NCI-H510A treated with DMSO at 0.1 percent for 48 hours (cell line): Measurements from ENCODE around the gene CRABP1.
"Not testable (repeated sequence)": the region's sequence is repeated elsewhere in the genome, so short reads cannot be mapped to it uniquely, and the experiment has no call there.

Experiments
- DNase-seq: peaks from one replicate; lab custom pipeline; 2025; lab: John Stamatoyannopoulos, UW

Gene CRABP1

DNA sequence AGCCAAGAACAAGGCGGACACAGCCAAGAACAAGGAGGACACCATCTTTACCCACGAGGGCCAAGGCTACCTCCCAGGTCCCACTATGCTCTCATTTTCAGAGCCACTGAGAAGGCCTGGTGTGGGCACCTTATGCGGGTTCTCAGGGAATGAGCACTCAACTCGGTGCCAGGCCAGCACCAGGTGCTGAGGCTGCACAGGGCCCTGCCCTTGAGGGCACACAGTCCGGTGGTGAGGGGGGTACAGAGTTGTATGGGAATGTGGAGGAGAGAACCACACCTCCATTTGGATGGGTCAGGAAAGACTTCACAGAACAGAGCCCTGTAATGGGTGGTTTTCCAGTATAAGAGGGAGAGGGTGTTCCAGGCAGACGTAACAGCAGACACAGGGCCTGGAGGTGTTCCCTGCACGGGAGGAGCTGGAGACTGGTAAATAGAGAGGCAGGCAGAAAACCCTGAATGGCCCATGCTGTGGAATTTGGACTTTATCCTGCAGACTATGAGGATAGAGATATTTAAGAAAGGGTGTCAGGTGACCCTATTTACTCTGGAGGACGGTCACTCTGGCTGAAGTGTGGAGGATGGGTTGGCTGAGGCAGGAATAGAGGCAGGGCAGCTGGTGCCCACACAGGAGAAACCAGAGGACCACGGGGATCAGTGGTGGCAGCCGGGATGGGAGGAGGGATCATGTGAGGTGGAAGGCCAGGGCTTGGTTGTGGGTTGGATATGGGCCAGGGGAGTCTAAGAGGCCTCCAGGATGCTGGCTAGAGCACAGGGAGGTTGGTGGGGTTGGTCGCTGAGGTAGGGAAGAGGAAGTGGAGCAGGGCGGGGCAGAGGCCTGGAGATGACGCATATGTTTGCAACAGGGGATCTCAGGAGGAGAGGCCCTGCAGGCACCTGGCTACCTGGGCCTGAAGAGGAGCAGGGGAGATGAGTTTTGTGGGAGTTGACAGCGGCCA is 34.6 kb downstream of the CRABP1 start:
- peak; percentile 67 for DNase-seq

DNA sequence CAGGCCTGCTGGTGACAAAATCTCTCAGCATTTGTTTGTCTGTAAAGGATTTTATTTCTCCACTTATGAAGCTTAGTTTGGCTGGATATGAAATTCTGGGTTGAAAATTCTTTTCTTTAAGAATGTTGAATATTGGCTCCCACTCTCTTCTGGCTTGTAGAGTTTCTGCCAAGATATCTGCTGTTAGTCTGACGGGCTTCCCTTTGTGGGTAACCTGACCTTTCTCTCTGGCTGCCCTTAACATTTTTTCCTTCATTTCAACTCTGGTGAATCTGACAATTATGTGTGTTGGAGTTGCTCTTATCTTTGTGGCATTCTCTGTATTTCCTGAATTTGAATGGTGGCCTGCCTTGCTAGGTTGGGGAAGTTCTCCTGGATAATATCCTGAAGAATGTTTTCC is 40.0 kb downstream of the CRABP1 start:
- DNase-seq, result not testable (repeated sequence)

DNA sequence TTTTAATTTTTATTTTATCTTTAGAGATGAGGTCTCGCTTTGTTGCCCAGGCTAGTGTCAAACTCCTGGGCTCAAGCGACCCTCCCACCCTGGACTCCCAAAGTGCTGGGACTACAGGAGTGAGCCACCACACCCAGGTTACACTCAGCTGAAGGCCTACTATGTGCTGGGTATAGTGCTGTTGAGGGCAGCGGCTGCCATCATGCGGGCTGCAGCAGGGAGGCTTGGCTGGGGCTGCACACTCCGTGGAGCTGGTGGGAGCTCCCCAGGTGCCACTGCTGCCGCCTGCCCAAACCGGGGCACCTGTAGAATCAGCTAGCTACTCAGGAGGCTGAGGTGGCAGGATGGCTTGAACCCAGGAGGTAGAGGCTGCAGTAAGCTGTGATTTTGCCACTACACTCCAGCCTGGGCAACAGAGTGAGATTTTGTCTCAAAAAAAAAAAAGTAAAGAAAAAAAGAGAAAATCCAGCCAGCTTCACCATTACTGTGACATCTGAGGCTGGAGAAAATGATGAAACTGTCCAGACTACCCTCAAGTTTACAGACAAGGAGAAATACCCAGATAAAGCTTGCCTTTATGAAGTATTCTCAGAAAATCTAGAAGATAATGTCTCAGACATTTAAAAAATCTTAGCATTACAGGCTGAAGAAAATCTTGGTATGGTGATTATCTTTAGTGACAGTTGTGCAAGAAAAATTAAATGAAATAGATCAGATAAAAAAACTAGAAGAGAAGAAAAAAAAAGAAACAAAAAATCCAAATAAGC is 42.1 kb downstream of the CRABP1 start:
- DNase-seq, result no peak

DNA sequence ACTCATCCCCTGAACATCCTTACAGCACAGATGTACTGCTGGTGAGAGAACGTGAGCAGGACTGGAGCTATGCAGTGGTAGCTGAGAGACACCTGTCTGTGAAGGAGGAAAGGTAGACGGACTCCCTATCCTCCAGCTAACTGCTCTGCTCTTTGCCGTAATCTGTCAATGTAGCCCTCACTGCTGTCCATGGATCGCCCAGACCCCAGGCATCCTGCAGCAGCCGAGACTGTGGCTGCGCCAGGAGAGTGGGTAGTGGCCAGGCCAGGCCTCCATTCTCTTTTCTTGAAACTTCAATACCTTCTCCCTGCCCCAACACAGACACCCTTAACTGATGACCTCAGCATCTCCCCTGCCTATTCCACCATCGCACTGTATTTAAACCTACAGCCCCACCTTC is 44.5 kb downstream of the CRABP1 start:
- no peak for DNase-seq

DNA sequence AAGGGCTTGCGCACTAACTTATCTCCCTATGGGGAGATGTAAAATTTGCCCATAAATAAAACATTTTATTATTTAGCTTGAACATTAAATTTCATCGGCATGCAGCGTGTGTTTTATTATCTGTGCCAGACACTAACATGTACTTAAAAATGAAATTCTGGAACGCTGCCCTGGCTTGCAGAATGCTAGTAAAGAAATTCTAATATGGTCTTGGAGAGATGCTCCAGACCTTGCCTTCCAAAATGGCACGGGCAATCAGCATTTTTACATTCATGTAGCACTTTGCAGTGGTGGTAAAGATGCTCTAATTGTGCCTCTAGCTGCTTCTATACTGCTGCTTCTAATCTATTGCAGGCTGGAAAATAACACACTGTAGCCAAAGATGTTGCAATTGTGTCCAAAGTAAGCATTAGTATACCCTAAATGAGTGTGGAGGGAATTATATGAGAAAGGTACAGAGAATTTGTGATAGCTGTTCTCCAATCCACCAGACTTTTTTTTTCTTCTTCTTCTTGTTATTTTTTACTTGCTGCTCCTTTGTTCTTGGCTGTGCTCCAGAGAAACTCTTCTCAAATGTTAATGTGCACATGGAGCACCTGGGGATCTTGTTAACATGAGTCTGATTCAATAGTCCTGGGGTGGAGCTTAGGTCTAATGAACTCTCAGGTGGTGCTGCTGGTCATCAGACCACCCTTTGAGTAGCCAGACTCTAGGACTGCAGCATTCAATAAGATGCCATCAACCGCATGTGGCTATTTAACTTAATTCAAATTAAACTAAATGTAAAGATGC is 47.3 kb downstream of the CRABP1 start:
- DNase-seq, result peak; percentile 69

GRCh38 chr15:78388865-78389264 is 48.7 kb downstream of the CRABP1 start:
- no peak for DNase-seq

DNA sequence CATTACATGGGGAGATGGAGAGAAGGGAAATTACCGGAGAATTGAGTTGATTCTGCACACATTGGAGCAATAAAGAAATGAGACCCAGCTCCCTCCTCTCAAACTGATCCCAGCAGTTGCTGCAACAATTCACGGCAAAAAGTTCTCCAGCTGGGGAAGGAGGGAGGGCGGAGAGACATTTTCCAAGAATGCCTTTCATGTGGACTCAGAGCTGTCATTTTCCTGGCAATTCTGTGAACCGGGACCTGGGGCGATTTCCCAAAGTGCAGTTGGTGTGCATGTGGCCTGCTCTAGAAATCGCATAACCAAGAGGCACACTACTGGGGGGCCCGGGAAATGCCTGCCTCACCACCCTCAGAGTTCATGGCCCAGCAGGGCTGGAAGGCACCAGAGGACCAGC is 49.2 kb downstream of the CRABP1 start:
- no peak for DNase-seq

GRCh38 chr15:78389738-78390137 is 49.6 kb downstream of the CRABP1 start:
- DNase-seq, result no peak

GRCh38 chr15:78390242-78390641 is 50.1 kb downstream of the CRABP1 start:
- no peak for DNase-seq

DNA sequence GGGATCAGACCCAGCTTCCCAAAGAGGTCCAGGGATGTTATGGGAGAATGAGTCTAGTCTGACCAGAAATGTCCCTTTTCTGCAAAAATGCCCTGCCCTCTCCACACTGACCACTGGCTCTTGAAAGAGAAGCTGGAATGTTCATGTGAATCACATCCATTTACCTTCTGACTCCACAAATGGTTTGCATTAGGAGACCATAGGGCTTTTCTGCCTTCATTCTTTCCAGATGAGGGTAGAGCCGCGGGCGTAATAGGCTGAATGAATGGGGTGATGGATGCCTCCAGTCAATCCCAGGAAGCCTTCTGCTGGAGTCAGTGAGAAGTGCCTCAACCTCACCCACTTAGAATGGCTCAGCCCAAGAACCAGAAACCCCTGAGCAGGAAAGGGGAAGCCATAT is 50.7 kb downstream of the CRABP1 start:
- DNase-seq, result no peak

DNA sequence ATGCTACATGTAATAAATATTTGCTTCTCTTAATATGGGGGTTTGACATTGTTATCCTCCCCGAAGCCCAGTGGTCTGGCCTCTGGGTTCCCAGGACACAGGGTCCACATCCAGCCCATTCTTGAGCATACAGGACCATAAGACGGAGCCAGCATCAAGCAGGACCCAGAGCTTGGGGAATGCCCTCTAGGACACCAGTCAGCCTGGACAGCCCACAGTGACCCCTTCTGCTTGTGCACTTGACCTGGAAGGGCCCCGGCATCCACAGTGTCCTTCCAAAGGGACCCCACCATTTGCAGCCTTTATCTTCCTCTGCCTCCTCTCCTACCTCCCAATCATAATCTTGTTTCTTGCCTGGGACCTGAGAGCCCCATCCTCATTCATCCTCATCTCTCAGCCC is 51.6 kb downstream of the CRABP1 start:
- DNase-seq, result no peak

DNA sequence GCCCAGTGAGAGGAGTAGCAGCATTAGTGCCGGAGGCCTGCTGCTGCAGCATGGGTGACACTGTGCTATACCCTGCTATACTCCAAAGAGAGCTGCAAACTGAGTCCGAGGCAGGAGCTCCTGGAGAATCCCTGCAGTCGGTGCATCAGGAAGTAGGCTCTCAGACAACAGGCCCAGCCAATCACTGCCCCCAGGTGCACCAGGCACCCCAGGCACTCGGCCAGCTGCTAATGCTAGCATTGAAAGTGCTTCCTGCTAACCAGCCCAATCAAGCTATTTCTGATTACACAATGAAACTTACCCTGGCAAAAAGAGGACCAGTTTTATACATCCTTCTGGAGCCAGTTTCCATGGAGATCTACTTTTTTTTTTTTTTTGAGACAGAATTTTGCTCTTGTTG is 52.3 kb downstream of the CRABP1 start:
- DNase-seq, result peak; percentile 60

DNA sequence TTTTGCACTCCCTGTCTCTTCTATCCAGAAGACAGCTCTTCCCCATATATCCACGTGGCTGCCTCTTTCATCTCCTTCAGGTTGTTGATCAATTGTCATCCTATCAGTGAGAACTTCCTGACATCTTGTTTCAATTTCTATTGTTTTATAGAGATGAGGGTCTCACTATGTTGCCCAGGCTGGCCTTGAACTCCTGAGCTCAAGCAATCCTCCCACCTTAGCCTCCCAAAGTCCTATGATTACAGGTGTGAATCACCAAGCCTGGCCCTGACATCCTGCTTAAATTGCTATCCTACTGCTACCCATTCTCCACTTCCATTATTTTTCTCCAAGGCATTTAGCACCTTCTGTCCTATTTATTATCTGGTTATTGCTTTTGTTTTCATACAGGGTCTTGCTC is 53.0 kb downstream of the CRABP1 start:
- DNase-seq, result no peak

DNA sequence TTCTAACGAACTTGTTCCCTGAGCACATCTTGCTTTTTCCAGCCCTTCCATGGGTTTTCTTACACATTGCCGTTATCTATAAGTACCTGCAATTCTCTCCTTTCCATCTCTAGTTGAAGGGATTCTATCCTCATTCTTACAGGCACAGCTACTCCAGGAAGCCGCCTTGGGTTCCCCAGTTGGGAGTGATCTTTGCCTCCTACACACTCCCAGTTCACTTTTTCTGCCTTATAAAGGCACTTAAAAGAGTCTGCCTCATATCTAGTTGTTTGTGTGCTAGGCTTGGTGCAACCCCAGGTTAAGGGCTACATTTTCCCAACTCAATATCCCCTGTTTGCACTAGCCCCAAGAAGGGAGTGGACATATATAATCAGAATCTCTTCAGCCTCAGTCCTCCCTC is 53.9 kb downstream of the CRABP1 start:
- no peak for DNase-seq

GRCh38 chr15:78394981-78395616 is 54.9 kb downstream of the CRABP1 start:
- DNase-seq, result no peak

DNA sequence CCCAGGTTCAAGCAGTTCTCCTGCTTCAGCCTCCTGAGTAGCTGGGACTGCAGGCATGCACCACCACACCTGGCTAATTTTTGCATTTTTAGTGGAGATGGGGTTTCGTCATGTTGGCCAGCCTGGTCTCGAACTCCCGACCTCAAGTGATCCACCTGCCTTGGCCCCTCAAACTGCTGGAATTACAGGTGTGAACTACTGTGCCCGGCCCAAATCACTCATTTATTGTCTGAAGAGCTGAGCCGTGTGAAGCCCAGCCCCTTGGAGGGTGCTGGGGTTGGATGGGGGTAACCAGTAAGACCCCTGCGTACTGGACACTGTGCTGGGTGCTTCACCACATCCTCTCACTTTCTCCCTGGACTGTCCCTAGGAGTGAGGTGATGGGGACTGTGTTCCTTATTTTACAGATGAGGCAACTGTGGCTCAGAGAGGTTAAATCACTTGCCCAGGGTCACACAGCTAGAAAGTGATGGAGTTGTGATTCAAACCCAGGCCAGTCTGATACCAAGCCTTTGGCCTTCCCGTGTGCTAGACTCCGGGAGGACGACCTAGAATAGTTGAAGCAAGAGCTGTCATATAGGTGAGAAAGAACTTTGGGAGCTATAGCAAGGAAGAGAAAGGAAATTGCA is 56.1 kb downstream of the CRABP1 start:
- no peak for DNase-seq

- no peak for DNase-seq
These were observed 56.8 kb downstream of the CRABP1 start for GRCh38 chr15:78396976-78397375.

DNA sequence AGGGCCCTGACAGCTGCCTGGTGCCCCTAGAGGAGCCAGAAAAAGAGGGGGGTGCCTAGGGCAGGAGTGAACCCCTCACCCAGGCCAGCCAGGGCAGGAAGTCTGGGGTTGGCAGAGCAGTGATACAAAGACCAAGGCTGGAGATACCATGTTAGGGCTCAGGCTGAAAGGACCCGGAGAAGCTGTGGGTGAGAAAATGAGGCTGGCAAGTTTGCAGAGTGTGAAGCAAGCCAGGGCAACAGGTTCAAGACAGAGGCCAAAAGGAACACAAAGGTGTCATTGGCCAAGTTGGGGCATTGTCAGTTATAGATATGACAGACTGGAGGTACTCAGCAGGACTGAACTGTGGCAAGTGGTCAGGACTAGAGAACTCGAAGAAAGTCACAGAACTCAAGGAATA is 57.2 kb downstream of the CRABP1 start:
- DNase-seq, result no peak
